OCI-LY1 (cell line): ENCODE results near the gene KLF8.

ENCODE experiments used
- EZH2 ChIP-seq: fragments of 200-600 bp; sonication (generic), shearing (Covaris generic); IDR thresholded peaks from 2 replicates; pipeline ENCODE4 v1.8.0; 2017; ENCODE audit warnings: borderline replicate concordance, mixed run types, mild to moderate bottlenecking, antibody characterized with exemption, low read length, moderate library complexity, mixed read lengths
- TF ChIP-seq, protein P1 (sequence below): fragments of 200-600 bp; sonication (generic), shearing (Covaris generic); IDR thresholded peaks from 2 replicates; pipeline ENCODE4 v1.5.1; 2017; ENCODE audit warnings: mild to moderate bottlenecking, antibody characterized with exemption, low read length, moderate library complexity, mixed read lengths

DNA sequence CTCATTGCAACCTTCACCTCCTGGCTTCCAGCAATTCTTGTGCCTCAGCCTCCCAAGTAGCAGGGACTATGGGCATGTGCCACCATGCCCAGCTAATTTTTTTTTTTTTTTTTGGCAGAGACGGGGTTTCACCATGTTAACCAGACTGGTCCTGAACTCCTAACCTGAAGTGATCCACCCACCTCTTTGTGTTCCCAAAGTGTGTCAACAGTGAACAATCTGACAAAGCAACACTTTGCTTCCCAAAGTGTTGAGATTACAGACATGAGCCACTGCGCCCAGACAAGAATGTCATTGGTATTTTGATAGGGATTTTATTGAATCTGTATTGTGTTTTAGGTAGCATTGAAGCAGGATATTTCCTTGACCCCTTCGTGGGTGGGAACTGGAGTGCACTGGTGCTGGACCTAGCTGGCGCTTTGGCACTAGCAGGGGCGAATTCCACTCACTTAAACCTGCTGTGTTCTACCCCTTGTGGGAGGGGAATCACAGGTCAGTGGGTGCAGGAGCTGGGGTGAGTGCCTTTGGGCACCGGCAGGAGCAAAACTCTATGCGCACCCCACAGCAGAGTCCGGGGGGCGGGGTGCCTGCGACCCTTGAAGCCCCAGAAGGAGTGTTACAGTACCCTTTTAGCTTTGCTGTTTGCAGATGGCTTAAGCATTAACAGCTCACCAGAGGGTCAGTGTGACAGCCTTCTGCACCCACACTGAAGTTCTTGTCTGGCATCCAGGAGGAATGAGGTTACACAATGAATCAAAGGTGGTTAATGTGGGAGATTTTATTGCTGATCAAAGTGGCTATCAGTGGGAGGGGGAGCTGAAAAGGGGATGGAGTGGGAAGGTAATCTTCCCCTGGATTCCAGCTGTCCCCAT lies 21.9 kb downstream of the KLF8 start:
- TF ChIP-seq, protein P1, sequence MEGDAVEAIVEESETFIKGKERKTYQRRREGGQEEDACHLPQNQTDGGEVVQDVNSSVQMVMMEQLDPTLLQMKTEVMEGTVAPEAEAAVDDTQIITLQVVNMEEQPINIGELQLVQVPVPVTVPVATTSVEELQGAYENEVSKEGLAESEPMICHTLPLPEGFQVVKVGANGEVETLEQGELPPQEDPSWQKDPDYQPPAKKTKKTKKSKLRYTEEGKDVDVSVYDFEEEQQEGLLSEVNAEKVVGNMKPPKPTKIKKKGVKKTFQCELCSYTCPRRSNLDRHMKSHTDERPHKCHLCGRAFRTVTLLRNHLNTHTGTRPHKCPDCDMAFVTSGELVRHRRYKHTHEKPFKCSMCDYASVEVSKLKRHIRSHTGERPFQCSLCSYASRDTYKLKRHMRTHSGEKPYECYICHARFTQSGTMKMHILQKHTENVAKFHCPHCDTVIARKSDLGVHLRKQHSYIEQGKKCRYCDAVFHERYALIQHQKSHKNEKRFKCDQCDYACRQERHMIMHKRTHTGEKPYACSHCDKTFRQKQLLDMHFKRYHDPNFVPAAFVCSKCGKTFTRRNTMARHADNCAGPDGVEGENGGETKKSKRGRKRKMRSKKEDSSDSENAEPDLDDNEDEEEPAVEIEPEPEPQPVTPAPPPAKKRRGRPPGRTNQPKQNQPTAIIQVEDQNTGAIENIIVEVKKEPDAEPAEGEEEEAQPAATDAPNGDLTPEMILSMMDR: no peak
- no peak for TF ChIP-seq EZH2
